Neural cell (in vitro differentiated cells): ENCODE data around the gene IPPK. TPM values are rescaled to one million over a fixed set of nuclear protein-coding genes. Genes with fewer than 3 reads are reported as not detected.

Experiments used
- H2AFZ ChIP-seq: fragments of 200-600, 300-800 bp; sonication (generic), shearing (Covaris generic); 2 replicates; pipeline ENCODE4 v1.6.0; 2014; ENCODE audit warnings: low read depth, mild to moderate bottlenecking, antibody characterized with exemption, low read length, moderate library complexity
- H3F3A ChIP-seq: fragments of 200-600 bp; shearing (Covaris generic); 2 replicates; pipeline ENCODE4 v1.6.1; 2016; ENCODE audit warnings: mild to moderate bottlenecking, moderate library complexity, mixed read lengths, antibody characterized with exemption, low read length; ENCODE audit not compliant: insufficient read depth, poor library complexity, severe bottlenecking
- H3K27ac ChIP-seq: fragments of 200-600, 300-800 bp; sonication (generic), shearing (Covaris generic); 2 replicates; pipeline ENCODE4 v1.5.1; 2014; ENCODE audit warnings: mild to moderate bottlenecking, low read length, moderate library complexity
- H3K27me3 ChIP-seq: fragments of 300-800, 200-600 bp; sonication (generic), shearing (Covaris generic); 2 replicates; pipeline ENCODE4 v1.6.0; 2014; ENCODE audit warnings: mild to moderate bottlenecking, low read depth, low read length, moderate library complexity; ENCODE audit not compliant: insufficient read depth
- H3K36me3 ChIP-seq: fragments of 300-800, 200-600 bp; sonication (generic), shearing (Covaris generic); 2 replicates; pipeline ENCODE4 v1.5.1; 2014; ENCODE audit warnings: mild to moderate bottlenecking, antibody characterized with exemption, low read length, moderate library complexity; ENCODE audit not compliant: insufficient read depth
- H3K4me2 ChIP-seq: fragments of 300-800, 200-600 bp; sonication (generic), shearing (Covaris generic); 2 replicates; pipeline ENCODE4 v1.6.0; 2014; ENCODE audit warnings: mild to moderate bottlenecking, low read length
- H3K4me3 ChIP-seq: fragments of 300-800, 200-600 bp; sonication (generic), shearing (Covaris generic); 2 replicates; pipeline ENCODE4 v1.5.1; 2014; ENCODE audit warnings: mild to moderate bottlenecking, low read length, moderate library complexity
- H3K79me2 ChIP-seq: fragments of 200-600 bp; shearing (Covaris generic); replicated peaks from 2 replicates; pipeline ENCODE4 v1.6.0; 2014; ENCODE audit warnings: mild to moderate bottlenecking, low read length, moderate library complexity; ENCODE audit not compliant: insufficient read depth
- H3K9ac ChIP-seq: fragments of 300-800, 200-600 bp; sonication (generic), shearing (Covaris generic); 2 replicates; pipeline ENCODE4 v1.6.1; 2016; ENCODE audit warnings: mild to moderate bottlenecking, low read length, mixed read lengths
- H3K9me2 ChIP-seq: fragments of 200-600 bp; shearing (Covaris generic); 2 replicates; pipeline ENCODE4 v1.6.1; 2016; ENCODE audit warnings: mild to moderate bottlenecking, low read length, mixed read lengths; ENCODE audit not compliant: insufficient read depth
- H3K9me3 ChIP-seq: fragments of 200-600, 300-800 bp; sonication (generic), shearing (Covaris generic); 2 replicates; pipeline ENCODE4 v1.6.1; 2016; ENCODE audit warnings: mild to moderate bottlenecking, mixed run types, low read length, moderate library complexity, mixed read lengths
- H4K20me1 ChIP-seq: fragments of 200-600 bp; shearing (Covaris generic); 2 replicates; pipeline ENCODE4 v1.6.1; 2016; ENCODE audit warnings: mild to moderate bottlenecking, mixed run types; ENCODE audit not compliant: insufficient read depth
- EP300 ChIP-seq: fragments of 450-650 bp; conservative IDR thresholded peaks from 2 replicates; pipeline ENCODE4 v1.6.1; 2014; ENCODE audit warnings: antibody characterized with exemption, mild to moderate bottlenecking, moderate library complexity; ENCODE audit not compliant: poor library complexity, severe bottlenecking
- EZH2 ChIP-seq: fragments of 200-600, 300-800 bp; shearing (Covaris generic), sonication (generic); IDR thresholded peaks from 2 replicates; pipeline ENCODE4 v1.6.1; 2014; ENCODE audit warnings: antibody characterized with exemption, low read length, borderline replicate concordance, mild to moderate bottlenecking; ENCODE audit not compliant: insufficient read depth, poor library complexity, severe bottlenecking
- MXI1 ChIP-seq: fragments of 450-650 bp; conservative IDR thresholded peaks from 2 replicates; pipeline ENCODE4 v1.6.1; 2014; ENCODE audit warnings: antibody characterized with exemption, mild to moderate bottlenecking; ENCODE audit not compliant: poor library complexity, severe bottlenecking
- POLR2AphosphoS5 ChIP-seq: IDR thresholded peaks from 2 replicates; pipeline ENCODE4 v1.6.1; 2012
- RAD21 ChIP-seq: fragments of 450-650 bp; conservative IDR thresholded peaks from 2 replicates; pipeline ENCODE4 v1.6.1; 2014; ENCODE audit warnings: antibody characterized with exemption, mild to moderate bottlenecking, moderate library complexity
- REST ChIP-seq: IDR thresholded peaks from 2 replicates; pipeline ENCODE4 v1.6.1; 2012; ENCODE audit warnings: borderline replicate concordance
- SMC3 ChIP-seq: fragments of 450-650 bp; conservative IDR thresholded peaks from 2 replicates; pipeline ENCODE4 v1.6.1; 2014; ENCODE audit warnings: antibody characterized with exemption, mild to moderate bottlenecking, moderate library complexity; ENCODE audit not compliant: poor library complexity
- TAF1 ChIP-seq: IDR thresholded peaks from 2 replicates; pipeline ENCODE4 v1.6.1; 2012; ENCODE audit warnings: low read depth
- polyA minus RNA-seq: library from RNA; depleted of rRNA, polyadenylated mRNA; stranded (reverse); fragments of >200 nt; gene quantifications from 2 replicates; pipeline ENCODE4 v1.2.3, GENCODE V29; 2014
- polyA plus RNA-seq: library from polyadenylated mRNA; depleted of rRNA; stranded (reverse); fragments of >200 nt; gene quantifications from 2 replicates; pipeline ENCODE4 v1.2.3, GENCODE V29; 2014
- TF ChIP-seq, protein P1 (sequence below): fragments of 450-650 bp; IDR thresholded peaks from 2 replicates; pipeline ENCODE4 v1.5.1; 2014; ENCODE audit warnings: antibody characterized with exemption, mild to moderate bottlenecking, moderate library complexity; ENCODE audit not compliant: poor library complexity, severe bottlenecking

The IPPK gene, protein sequence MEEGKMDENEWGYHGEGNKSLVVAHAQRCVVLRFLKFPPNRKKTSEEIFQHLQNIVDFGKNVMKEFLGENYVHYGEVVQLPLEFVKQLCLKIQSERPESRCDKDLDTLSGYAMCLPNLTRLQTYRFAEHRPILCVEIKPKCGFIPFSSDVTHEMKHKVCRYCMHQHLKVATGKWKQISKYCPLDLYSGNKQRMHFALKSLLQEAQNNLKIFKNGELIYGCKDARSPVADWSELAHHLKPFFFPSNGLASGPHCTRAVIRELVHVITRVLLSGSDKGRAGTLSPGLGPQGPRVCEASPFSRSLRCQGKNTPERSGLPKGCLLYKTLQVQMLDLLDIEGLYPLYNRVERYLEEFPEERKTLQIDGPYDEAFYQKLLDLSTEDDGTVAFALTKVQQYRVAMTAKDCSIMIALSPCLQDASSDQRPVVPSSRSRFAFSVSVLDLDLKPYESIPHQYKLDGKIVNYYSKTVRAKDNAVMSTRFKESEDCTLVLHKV
- polyA plus RNA-seq, result 34.3 and 36.0 TPM in 2 replicates
- 19.7 and 21.2 TPM in 2 replicates for polyA minus RNA-seq

- H3K27ac ChIP-seq, result peak within 1 kb of the TSS; percentile 83
- H3K36me3 ChIP-seq, result no peaks in the 10 kb centered on the region
- peak within 1 kb of the TSS; percentile 99 for H3K4me3 ChIP-seq
- no peaks in the 10 kb centered on the region for H3F3A ChIP-seq
- H3K4me2 ChIP-seq, result peak within 1 kb of the TSS; percentile 79
- peak within 1 kb of the TSS; percentile 91 for H3K9ac ChIP-seq
- H2AFZ ChIP-seq, result peak within 1 kb of the TSS; percentile 98
- no peaks in the 10 kb centered on the region for H3K9me3 ChIP-seq
- no peaks in the 10 kb centered on the region for H3K27me3 ChIP-seq
- no peaks in the 10 kb centered on the region for H3K9me2 ChIP-seq
- H4K20me1 ChIP-seq, result no peaks in the 10 kb centered on the region
- H3K79me2 ChIP-seq, result peaks cover 26% of the 10 kb centered on the region
- TF ChIP-seq, protein P1, sequence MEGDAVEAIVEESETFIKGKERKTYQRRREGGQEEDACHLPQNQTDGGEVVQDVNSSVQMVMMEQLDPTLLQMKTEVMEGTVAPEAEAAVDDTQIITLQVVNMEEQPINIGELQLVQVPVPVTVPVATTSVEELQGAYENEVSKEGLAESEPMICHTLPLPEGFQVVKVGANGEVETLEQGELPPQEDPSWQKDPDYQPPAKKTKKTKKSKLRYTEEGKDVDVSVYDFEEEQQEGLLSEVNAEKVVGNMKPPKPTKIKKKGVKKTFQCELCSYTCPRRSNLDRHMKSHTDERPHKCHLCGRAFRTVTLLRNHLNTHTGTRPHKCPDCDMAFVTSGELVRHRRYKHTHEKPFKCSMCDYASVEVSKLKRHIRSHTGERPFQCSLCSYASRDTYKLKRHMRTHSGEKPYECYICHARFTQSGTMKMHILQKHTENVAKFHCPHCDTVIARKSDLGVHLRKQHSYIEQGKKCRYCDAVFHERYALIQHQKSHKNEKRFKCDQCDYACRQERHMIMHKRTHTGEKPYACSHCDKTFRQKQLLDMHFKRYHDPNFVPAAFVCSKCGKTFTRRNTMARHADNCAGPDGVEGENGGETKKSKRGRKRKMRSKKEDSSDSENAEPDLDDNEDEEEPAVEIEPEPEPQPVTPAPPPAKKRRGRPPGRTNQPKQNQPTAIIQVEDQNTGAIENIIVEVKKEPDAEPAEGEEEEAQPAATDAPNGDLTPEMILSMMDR, result no peak
- TF ChIP-seq TAF1 (peak; percentile 66), REST (peak; percentile 80), EP300 (peak; percentile 60), EZH2 (no peak), SMC3 (peak; percentile 38), POLR2AphosphoS5 (peak; percentile 73), MXI1 (peak; percentile 79), RAD21 (peak; percentile 15)
These were observed at the start of gene IPPK for GRCh38 chr9:92669890-92670708. IPPK (minus strand) TSS chr9:92670131; CDS start chr9:92669988, 143 bp downstream.

DNA sequence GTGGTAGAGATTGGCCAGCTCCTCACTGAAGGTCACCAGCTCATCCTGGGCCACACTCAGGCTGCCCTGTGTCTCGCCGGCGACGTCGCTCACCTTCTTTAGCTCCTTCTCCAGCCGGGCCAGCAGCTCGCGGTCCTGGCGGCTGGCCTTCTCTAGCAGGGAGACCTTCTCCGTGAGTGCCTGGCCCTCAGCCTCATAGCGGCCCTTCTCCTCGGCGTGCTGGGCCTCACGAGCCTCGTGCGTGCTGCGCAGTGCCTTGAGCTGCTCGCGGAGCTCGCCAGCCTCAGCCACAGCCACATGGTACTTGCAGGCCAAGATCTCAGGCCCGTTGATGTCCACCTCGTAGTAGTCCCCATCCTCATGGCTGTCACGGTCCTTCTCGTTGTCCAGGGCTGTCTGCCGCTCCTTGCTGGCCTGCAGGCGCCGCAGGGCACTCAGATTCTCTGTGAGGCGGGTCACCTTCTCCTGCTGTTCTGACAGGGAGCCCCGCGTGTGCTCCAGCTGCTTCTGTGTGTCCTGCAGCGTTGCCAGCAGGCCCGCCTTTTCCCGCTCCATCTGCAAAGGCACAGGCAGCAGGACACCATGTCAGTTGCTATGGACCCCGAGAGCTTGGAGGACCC is 49.2 kb upstream of the IPPK start:
- Histone ChIP-seq H3K4me2 (no peak overlapping the region), H3F3A (no peaks in the 10 kb centered on the region), H4K20me1 (no peaks in the 10 kb centered on the region), H3K79me2 (no peaks in the 10 kb centered on the region), H2AFZ (no peak overlapping the region), H3K36me3 (no peaks in the 10 kb centered on the region), H3K9me3 (no peaks in the 10 kb centered on the region), H3K9me2 (no peaks in the 10 kb centered on the region), H3K27ac (no peak overlapping the region), H3K4me3 (no peak overlapping the region), H3K27me3 (no peaks in the 10 kb centered on the region), H3K9ac (no peak overlapping the region)
- TF ChIP-seq RAD21, result no peak
- TF ChIP-seq POLR2AphosphoS5, result no peak
